Dedifferentiated amniotic fluid mesenchymal stem cell (primary cell): ENCODE results near the gene IL16.
"Not testable (repeated sequence)": the region's sequence is repeated elsewhere in the genome, so short reads cannot be mapped to it uniquely, and the experiment has no call there.

ENCODE experiments used
- DNase-seq: peaks from one replicate; pipeline ENCODE4 v3.0.0-alpha.2; 2016; ENCODE audit errors: extremely low spot score

IL16 gene

GRCh38 chr15:81196576-81197254 lies at the start of gene IL16:
Gene IL16 (plus strand): TSS chr15:81196879. CDS start chr15:81225400, 28,521 bp downstream.
- no peak for DNase-seq

DNA sequence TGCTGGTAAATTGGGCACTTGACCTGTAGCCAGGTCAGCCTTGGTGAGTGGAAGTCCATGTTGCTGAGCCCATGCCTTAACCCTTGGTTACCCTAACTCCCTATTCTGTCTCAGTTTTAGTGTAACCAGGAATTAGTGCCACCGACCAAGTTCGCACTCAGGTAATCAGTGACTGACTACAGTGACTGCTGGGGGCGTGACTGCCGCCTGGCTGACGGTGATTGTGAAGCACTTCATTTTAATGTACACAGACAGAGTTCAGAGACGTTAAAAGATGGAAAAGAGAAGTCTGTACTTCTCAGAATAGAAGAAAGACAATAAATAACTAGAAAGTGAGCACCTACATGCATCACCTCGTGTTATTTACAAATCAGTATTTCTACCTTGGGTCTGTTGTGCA lies 45.3 kb upstream of the IL16 start:
- DNase-seq = no peak

GRCh38 chr15:81152339-81152738 lies 44.3 kb upstream of the IL16 start:
- no peak for DNase-seq

DNA sequence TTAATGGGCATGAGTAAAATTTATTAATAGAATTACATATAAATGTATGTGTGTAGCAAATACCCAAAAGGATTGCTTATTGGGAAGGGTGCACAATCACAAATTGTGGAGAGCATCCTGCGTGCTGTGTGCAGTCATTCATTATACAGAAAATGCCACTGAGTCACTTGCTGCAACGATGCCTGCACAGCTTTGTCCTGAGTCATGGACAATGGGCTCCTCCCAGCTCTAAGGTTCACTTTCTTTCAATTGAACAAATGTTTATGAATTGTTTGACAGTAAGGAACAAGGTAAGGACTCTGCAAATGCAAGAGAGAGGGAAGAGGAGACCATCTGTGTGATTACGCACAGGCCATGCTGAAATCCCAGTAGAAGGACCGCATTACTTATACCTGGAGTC lies 43.9 kb upstream of the IL16 start:
- no peak for DNase-seq

GRCh38 chr15:81155375-81156218 lies 41.1 kb upstream of the IL16 start:
- peak; percentile 80 for DNase-seq

DNA sequence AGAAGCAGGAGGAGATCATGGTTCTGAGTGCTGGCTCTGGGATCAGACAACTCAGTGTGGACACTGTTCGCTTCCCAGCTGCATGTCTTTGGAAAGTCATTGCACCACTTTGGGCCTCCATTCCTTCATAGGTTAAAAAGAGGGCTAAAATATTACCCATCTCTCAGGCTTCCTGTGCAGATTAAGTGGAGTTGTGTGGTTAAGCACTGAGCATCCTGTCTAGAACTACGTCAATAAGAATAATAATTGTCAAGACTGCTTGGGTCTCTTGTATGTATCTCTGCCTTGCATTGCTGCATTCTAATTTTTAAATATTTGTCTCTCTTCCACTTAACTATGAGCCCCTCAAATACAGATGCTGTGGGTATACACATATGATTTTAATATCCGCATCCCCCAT lies 40.4 kb upstream of the IL16 start:
- no peak for DNase-seq

- DNase-seq = peak; percentile 61
These were observed 39.3 kb upstream of the IL16 start for GRCh38 chr15:81157195-81157938.

GRCh38 chr15:81157939-81158223 lies 38.8 kb upstream of the IL16 start:
- no peak for DNase-seq

- DNase-seq = not testable (repeated sequence)
These were observed 38.1 kb upstream of the IL16 start for GRCh38 chr15:81158561-81158960.

DNA sequence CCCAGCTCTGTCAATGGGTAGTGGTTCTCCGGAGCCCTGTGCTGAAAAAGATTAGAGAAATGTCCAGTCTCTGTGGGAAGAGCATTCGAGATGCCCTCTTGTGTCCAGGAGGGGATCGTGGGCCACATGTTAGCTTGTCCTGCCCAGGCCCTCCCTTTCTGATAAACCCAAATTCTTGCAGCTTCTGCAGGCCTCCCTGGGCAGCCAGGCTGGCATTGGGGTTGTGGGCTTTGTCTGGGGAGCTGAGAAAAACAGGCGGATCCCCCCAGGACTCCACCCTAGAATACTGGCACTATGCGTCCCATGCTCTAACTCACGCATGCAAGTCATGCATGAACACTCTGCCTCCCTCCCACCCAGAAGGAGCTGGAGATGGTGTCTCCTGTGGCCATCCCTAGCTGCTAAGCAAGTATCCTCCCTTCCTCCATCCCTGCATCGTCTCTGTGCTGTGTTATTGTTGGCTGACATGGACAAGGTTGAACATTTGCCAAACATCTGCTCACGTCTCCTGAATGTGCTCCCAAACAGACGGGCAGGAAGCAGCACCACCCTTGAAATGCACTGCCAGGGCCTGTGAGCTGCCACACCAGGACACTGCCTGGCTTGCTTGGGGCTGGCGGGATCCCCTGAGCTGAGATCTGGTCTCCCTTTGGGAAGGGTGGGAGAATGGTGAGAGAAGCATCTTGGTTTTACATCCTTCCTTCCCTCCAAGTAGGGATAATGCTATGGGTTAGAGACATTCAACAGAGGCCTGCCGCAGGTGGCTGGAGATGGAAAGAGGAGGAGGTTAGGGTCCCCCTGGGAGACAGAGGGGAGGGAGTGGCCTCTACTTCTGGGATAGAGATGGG lies 36.1 kb upstream of the IL16 start:
- peak; percentile 93 for DNase-seq

- no peak for DNase-seq
These were observed 35.5 kb upstream of the IL16 start for GRCh38 chr15:81161160-81161673.

GRCh38 chr15:81161851-81162250 lies 34.8 kb upstream of the IL16 start:
- no peak for DNase-seq

- DNase-seq = peak; percentile 83
These were observed 32.5 kb upstream of the IL16 start for GRCh38 chr15:81163961-81164800.

- DNase-seq = no peak
These were observed 31.1 kb upstream of the IL16 start for GRCh38 chr15:81165535-81165934.

DNA sequence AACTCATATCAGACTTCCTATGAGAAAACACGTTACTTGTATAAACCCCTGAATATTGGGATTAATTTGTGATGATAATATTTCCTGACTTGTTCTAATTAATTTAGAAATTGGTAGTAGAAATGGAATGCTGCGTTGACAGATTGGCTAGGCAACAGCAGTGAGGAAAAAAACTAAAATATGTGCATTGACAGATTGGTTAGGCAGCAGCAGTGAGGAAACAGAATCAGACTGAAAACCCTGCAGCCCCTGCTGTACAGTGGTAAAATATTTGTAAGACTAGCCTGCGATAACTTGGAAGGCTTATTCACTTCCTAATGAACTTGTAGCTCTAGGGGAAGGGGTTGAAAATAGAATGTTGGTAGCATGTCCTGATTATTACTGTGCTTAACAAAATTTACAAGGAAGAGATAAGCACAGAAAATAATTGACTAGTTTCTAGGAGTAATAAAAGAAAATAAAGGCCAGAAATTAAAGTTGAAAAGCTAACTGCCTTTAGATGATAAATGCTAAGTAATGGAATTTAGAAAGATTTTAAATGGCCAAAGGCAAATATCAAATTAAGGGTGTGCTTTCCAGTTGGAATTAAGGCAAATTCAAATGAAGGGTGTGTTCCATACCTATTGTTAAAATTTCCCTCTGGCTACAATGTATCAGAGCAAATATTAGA lies 29.9 kb upstream of the IL16 start:
- DNase-seq = no peak

GRCh38 chr15:81168131-81168526 lies 28.6 kb upstream of the IL16 start:
- no peak for DNase-seq

DNA sequence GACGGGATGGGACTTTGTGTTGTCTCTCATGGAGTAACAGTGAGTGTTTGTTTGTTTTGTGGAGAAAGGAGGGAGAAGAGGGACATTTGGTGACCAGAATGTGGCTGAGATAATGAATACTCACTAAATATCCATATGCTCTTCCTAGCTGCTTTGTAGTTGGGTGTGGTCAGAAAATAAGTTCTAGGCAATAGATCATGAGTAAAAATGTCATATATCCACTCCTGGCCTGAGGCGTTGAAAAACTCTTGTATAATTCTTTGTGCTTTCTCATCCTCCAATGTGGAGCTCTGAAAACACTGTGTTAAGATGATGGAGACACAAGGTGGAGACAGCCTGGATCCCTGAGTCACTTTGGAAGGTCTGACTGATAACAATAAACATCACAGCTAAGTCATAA lies 28.0 kb upstream of the IL16 start:
- DNase-seq = no peak

- no peak for DNase-seq
These were observed 26.2 kb upstream of the IL16 start for GRCh38 chr15:81170511-81170910.

DNA sequence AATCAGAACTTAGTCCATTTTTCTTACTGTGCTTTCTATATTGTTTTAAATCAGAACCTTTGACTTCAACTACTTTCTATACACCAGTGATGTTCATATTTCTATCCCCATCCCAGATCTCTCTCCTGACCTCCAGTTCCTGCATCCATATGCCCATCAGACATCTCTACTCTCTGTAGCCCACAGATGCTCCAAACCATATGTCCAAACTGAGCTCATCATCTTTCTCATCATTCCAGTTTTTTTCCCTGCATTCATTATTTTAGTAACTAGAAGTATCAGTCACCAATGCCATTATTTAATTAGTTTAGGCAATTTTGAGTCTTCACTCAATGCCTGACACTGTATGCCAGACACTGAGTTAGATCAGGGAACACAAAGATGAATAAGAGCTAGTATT lies 25.4 kb upstream of the IL16 start:
- DNase-seq = no peak

DNA sequence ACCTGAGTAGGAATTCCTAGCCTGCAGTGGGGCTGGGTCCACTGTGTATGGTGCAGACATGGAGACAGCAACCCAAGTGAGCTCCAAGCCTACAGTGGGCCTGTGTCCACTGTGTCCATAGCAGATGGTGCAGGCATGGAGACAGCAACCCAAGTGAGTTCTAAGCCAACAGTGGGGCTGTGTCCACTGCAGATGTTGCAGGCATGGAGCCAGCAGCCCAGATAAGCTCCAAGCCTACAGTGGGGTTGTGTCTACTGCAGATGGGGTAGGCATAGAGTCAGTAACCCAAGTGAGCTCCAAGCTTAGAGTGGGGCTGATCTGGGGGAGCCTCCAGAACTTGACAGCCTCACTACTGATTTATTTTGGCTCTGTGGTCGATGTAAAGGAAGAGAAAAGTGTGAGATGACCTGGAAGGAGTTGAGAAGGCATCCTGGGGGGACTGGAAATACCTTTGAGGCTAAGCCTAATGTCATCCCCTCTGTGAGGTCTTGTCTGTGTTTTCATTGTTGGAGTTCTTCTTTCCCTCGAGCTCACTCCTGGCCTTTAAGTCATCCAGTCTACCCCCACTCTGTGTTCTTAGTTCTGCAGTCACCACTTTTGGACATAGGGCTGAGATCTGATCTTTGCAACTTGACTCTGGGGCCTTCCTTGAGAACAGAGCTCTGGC lies 22.4 kb upstream of the IL16 start:
- no peak for DNase-seq
